ENCODE data around the gene MBD3L2.

The MBD3L2 gene

DNA sequence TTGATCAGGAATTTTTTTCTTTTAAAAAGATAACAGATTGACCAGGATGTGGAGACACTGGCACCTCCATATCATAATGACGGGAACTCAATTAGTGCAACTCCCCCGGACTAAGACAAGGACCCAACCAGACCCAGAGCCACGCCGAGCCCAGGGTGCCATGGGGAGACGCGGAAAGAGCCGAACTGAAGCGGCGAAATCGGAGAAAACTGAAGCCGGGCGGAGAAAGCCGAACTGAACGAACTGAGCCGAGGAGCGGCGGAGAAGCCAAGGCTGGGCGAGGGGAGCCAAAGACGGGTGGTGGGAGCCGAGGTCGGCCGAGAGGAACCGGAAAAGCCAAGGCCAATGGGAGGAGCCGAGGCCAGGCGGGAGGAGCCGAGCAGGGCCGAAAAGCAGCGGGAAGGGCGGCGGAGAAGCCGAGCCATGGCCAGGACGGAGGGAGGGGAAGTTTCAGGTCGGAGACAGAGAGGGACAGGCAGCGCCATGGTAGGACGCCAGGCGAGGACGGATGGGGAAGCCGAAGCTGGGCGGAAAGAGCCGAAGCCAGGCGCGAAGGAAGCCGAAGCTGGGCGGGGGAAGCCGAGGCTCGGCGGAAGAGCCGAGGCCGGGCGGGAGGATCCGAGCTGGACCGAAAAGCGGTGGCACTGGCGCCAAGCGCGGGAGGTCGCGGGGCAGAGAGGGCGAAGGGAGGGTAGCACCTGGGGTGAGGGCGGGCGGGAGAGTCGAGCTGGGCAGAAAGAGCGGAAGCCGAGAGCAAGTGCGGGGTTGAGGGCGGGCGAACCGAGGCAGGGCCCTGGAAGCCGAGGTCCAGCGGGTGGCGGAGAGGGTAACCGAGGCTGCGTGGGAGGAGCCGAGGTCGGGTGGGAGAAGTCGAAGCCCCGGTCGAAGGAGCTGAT, 49.8 kb downstream of the MBD3L2 start:
- Histone ChIP-seq H3K9ac (ENCODE audit: low read length) (peak overlapping the region; percentile 94), H3K4me3 (ENCODE audit: low read length) (peak overlapping the region; percentile 80), H3K27me3 (ENCODE audit: control insufficient read depth, insufficient read depth, low read length) (peaks cover 4% of the 10 kb centered on the region), H3K9me3 (ENCODE audit: control insufficient read depth, low read length) (no peaks in the 10 kb centered on the region), H3K4me1 (ENCODE audit: control insufficient read depth, insufficient read depth, low read length) (peaks cover 17% of the 10 kb centered on the region), H3K36me3 (ENCODE audit: control insufficient read depth, insufficient read depth, low read length) (no peaks in the 10 kb centered on the region)

DNA sequence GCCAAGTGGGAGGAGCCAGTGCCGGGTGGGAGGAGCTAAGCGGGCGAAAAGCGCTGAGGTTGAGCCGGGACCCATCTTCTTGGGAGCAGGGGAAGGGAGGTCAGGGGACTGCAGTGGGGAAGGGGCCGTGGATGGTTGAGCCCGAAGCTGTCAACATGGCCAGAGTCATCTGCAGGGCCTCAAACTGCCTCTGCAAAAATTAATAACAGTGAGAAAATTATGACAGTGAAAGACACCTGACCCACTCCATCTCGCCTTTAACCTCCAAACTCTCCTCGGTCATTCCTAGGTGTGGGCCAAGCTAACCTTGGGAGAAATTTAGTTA, 50.4 kb downstream of the MBD3L2 start:
- Histone ChIP-seq H3K4me3 (ENCODE audit: low read length) (peak overlapping the region; percentile 80), H3K9ac (ENCODE audit: low read length) (peak overlapping the region; percentile 94), H3K4me1 (ENCODE audit: control insufficient read depth, insufficient read depth, low read length) (peaks cover 17% of the 10 kb centered on the region), H3K36me3 (ENCODE audit: control insufficient read depth, insufficient read depth, low read length) (no peaks in the 10 kb centered on the region), H3K9me3 (ENCODE audit: control insufficient read depth, low read length) (no peaks in the 10 kb centered on the region), H3K27me3 (ENCODE audit: control insufficient read depth, insufficient read depth, low read length) (peaks cover 4% of the 10 kb centered on the region)

All from mucosa of stomach (tissue), 1 donor.